ENCODE data around the gene EFNA3.

- TF ChIP-seq POLR2A (IDR thresholded peaks at IDR 0.05) (no peak), CTCF (IDR thresholded peaks at IDR 0.05) (no peak)
Observed at GRCh38 chr1:155048449-155049334, 29.9 kb upstream of the EFNA3 start.

Measured in heart left ventricle (tissue), 13 donors.